SU-DHL-6 (cell line): ENCODE results near the gene ZFHX3.

Experiments
- H2AFZ ChIP-seq: fragments of 200-600 bp; sonication (generic); 2 replicates; pipeline ENCODE4 v1.6.1; 2014; ENCODE audit warnings: low read depth, mild to moderate bottlenecking, moderate library complexity, mixed read lengths, antibody characterized with exemption, low read length; ENCODE audit not compliant: severe bottlenecking
- H3F3A ChIP-seq: fragments of 200-600 bp; shearing (Covaris generic); 2 replicates; pipeline ENCODE4 v1.6.0; 2016; ENCODE audit warnings: antibody characterized with exemption, mild to moderate bottlenecking; ENCODE audit not compliant: insufficient read depth
- H3K27ac ChIP-seq: fragments of 200-600 bp; sonication (generic); 2 replicates; pipeline ENCODE4 v1.5.1; 2016; ENCODE audit warnings: low read depth, mild to moderate bottlenecking, low read length, moderate library complexity, mixed read lengths
- H3K27me3 ChIP-seq: fragments of 200-600 bp; sonication (generic), shearing (Covaris generic); 2 replicates; pipeline ENCODE4 v1.6.0; 2014; ENCODE audit warnings: mild to moderate bottlenecking, low read length
- H3K36me3 ChIP-seq: fragments of 200-600 bp; sonication (generic); 2 replicates; pipeline ENCODE4 v1.6.1; 2014; ENCODE audit warnings: mild to moderate bottlenecking, low read length, mixed read lengths
- H3K4me2 ChIP-seq: fragments of 300-600, 200-600 bp; shearing (Covaris generic), sonication (generic); 2 replicates; pipeline ENCODE4 v1.6.0; 2014; ENCODE audit warnings: low read length, low read depth, mild to moderate bottlenecking; ENCODE audit not compliant: poor library complexity, severe bottlenecking
- H3K4me3 ChIP-seq: fragments of 200-600 bp; sonication (generic); 2 replicates; pipeline ENCODE4 v1.5.1; 2014; ENCODE audit warnings: antibody characterized with exemption, low read length, mild to moderate bottlenecking, mixed read lengths; ENCODE audit not compliant: insufficient read depth, poor library complexity, severe bottlenecking
- H3K79me2 ChIP-seq: fragments of 200-600 bp; sonication (generic); 2 replicates; pipeline ENCODE4 v1.6.1; 2014; ENCODE audit warnings: mild to moderate bottlenecking, low read length, moderate library complexity; ENCODE audit not compliant: insufficient read depth
- H3K9ac ChIP-seq: fragments of 200-600 bp; sonication (generic); 2 replicates; pipeline ENCODE4 v1.7.0; 2014; ENCODE audit warnings: mild to moderate bottlenecking, low read length
- H3K9me2 ChIP-seq: fragments of 200-600 bp; sonication (generic); replicated peaks from 2 replicates; pipeline ENCODE4 v1.6.1; 2014; ENCODE audit warnings: low read length; ENCODE audit not compliant: insufficient read depth
- H3K9me3 ChIP-seq: fragments of 200-600 bp; sonication (generic); 2 replicates; pipeline ENCODE4 v1.6.1; 2014; ENCODE audit warnings: low read length, mixed read lengths; ENCODE audit not compliant: insufficient read depth
- H4K20me1 ChIP-seq: fragments of 200-600 bp; sonication (generic); 2 replicates; pipeline ENCODE4 v1.6.1; 2014; ENCODE audit warnings: low read depth, mild to moderate bottlenecking, antibody characterized with exemption, low read length, moderate library complexity, mixed read lengths
- EZH2phosphoT487 ChIP-seq: fragments of 200-600 bp; sonication (generic), shearing (Covaris generic); conservative IDR thresholded peaks from 2 replicates; pipeline ENCODE4 v1.6.1; 2018; ENCODE audit warnings: mild to moderate bottlenecking, antibody characterized with exemption, low read length, moderate library complexity, mixed read lengths
- TF ChIP-seq, protein P1 (sequence below): fragments of 200-600 bp; sonication (generic); IDR thresholded peaks from one replicate; pipeline ENCODE4 v1.5.1; 2017; ENCODE audit warnings: antibody characterized with exemption, mild to moderate bottlenecking, low read length, moderate library complexity; ENCODE audit not compliant: insufficient read depth, poor library complexity, severe bottlenecking

Gene ZFHX3

DNA sequence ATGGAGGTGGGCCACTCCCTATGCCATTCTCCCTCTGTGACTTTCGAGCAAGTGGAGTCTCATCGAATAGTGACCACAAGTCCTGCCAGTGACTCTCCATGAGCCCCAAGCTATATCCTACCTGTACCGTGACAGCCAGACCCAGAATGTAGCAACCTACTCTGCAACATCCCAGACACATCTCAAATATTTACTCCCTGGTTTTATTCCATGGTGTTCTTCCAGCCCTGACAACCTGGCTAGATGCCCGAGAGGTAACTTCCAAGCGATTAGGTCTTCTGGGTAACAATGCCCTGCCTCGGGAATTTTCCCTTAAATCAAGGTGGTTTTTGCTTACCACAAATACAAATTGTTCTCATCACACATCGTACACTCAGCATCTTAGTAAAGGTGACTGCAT, 211.7 kb downstream of the ZFHX3 start:
- H3K4me2 ChIP-seq: no peak overlapping the region
- TF ChIP-seq, protein P1, sequence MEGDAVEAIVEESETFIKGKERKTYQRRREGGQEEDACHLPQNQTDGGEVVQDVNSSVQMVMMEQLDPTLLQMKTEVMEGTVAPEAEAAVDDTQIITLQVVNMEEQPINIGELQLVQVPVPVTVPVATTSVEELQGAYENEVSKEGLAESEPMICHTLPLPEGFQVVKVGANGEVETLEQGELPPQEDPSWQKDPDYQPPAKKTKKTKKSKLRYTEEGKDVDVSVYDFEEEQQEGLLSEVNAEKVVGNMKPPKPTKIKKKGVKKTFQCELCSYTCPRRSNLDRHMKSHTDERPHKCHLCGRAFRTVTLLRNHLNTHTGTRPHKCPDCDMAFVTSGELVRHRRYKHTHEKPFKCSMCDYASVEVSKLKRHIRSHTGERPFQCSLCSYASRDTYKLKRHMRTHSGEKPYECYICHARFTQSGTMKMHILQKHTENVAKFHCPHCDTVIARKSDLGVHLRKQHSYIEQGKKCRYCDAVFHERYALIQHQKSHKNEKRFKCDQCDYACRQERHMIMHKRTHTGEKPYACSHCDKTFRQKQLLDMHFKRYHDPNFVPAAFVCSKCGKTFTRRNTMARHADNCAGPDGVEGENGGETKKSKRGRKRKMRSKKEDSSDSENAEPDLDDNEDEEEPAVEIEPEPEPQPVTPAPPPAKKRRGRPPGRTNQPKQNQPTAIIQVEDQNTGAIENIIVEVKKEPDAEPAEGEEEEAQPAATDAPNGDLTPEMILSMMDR: no peak
- no peak for TF ChIP-seq EZH2phosphoT487

DNA sequence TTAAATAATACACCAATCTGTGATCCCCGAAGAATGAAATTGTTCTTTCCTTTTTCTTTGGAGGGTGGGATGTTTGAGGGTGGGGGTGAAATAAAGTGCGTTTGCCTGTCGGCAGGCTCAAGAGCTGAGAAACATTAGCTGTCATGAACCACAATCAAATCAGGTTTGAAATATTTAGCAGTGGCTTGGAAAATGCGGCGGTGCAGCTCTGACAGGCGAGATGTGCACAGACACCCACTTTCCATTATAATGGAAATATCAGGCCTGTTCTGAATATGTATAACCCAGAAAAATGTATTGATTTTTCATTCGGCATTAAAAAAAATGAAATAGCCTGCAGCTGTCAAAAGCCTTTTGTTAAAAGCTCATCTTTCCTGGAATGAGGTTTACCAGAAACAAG, 212.8 kb downstream of the ZFHX3 start:
- Histone ChIP-seq H3K9ac (no peak overlapping the region), H3F3A (no peaks in the 10 kb centered on the region)

More for the DNA sequence above, 211.7 kb downstream of the ZFHX3 start:
- H2AFZ ChIP-seq: no peak overlapping the region
- H3K4me3 ChIP-seq: no peak overlapping the region
- H3F3A ChIP-seq: no peaks in the 10 kb centered on the region
- H3K79me2 ChIP-seq: no peaks in the 10 kb centered on the region
- H4K20me1 ChIP-seq: no peaks in the 10 kb centered on the region
- H3K9me3 ChIP-seq: no peaks in the 10 kb centered on the region
- no peaks in the 10 kb centered on the region for H3K36me3 ChIP-seq
- no peaks in the 10 kb centered on the region for H3K9me2 ChIP-seq
- no peaks in the 10 kb centered on the region for H3K27me3 ChIP-seq
- H3K27ac ChIP-seq: no peak overlapping the region
- no peak overlapping the region for H3K9ac ChIP-seq

GRCh38 chr16:72834499-72834898, 213.4 kb downstream of the ZFHX3 start:
- Histone ChIP-seq H2AFZ (no peak overlapping the region), H3K9me3 (no peaks in the 10 kb centered on the region), H3F3A (no peaks in the 10 kb centered on the region), H4K20me1 (no peaks in the 10 kb centered on the region), H3K4me2 (no peak overlapping the region), H3K27ac (no peak overlapping the region), H3K36me3 (no peaks in the 10 kb centered on the region), H3K4me3 (no peak overlapping the region), H3K9ac (no peak overlapping the region), H3K27me3 (no peaks in the 10 kb centered on the region), H3K9me2 (no peaks in the 10 kb centered on the region), H3K79me2 (no peaks in the 10 kb centered on the region)
- TF ChIP-seq, protein P1: no peak
- TF ChIP-seq EZH2phosphoT487: no peak

More for the DNA sequence above, 212.8 kb downstream of the ZFHX3 start:
- Histone ChIP-seq H3K27ac (no peak overlapping the region), H3K79me2 (no peaks in the 10 kb centered on the region), H3K36me3 (no peaks in the 10 kb centered on the region), H3K4me3 (no peak overlapping the region), H2AFZ (no peak overlapping the region), H3K9me2 (no peaks in the 10 kb centered on the region), H3K4me2 (no peak overlapping the region), H3K9me3 (no peaks in the 10 kb centered on the region), H3K27me3 (no peaks in the 10 kb centered on the region), H4K20me1 (no peaks in the 10 kb centered on the region)
- no peak for TF ChIP-seq EZH2phosphoT487
- TF ChIP-seq, protein P1: no peak
